Uterus (tissue), 2 donors: ENCODE results near the gene SZT2.

ENCODE experiments used
- POLR2A ChIP-seq, 2 donors: fragments of 450-650 bp; IDR thresholded peaks; one replicate each; pipeline ENCODE4 v1.6.1; 2016; ENCODE audit warnings: antibody characterized with exemption in 2 of 2, mild to moderate bottlenecking in 1 of 2, moderate library complexity in 1 of 2
- TF ChIP-seq, protein P1 (sequence below), 4 experiments: fragments of 200-600 bp in 2 of 4; fragments of 450-650 bp in 2 of 4; sonication (generic) in 2 of 4; IDR thresholded peaks; one replicate each; pipeline ENCODE4 v1.5.1; 2016 to 2019; ENCODE audit warnings: antibody characterized with exemption in 4 of 4, mild to moderate bottlenecking in 2 of 4, moderate library complexity in 1 of 4

DNA sequence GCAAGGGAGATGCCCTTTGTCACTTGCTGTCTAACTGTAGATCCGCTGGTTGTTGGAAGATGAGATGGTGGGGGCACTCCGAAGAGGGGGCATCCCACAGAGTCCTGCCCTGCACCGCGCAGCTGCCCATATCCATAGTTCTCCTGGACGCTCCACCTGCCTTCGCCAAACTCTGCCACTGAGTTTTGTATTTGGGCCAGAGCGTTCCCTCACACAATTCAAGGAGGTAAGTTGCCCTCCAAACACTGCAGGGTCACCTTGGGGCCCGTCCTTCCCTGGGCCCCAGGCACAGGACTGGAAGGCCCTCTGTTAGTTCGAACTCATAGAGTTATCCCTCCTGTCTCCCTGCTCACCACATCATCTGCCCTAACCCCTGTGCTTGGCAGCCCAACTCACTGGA is 42.0 kb downstream of the SZT2 start:
- TF ChIP-seq, protein P1, sequence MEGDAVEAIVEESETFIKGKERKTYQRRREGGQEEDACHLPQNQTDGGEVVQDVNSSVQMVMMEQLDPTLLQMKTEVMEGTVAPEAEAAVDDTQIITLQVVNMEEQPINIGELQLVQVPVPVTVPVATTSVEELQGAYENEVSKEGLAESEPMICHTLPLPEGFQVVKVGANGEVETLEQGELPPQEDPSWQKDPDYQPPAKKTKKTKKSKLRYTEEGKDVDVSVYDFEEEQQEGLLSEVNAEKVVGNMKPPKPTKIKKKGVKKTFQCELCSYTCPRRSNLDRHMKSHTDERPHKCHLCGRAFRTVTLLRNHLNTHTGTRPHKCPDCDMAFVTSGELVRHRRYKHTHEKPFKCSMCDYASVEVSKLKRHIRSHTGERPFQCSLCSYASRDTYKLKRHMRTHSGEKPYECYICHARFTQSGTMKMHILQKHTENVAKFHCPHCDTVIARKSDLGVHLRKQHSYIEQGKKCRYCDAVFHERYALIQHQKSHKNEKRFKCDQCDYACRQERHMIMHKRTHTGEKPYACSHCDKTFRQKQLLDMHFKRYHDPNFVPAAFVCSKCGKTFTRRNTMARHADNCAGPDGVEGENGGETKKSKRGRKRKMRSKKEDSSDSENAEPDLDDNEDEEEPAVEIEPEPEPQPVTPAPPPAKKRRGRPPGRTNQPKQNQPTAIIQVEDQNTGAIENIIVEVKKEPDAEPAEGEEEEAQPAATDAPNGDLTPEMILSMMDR (IDR thresholded peaks at IDR 0.05): no peak
- no peak for TF ChIP-seq POLR2A (IDR thresholded peaks at IDR 0.05)
